NT2/D1 (cell line): ENCODE results near the gene CDH16.

Experiments used
- DNase-seq: peaks from one replicate; pipeline ENCODE4 v3.0.0-alpha.2; 2011; ENCODE audit warnings: low read depth, low spot score
- H3K27me3 ChIP-seq: 2 replicates; pipeline ENCODE4 v1.6.0; 2011; ENCODE audit warnings: mild to moderate bottlenecking; ENCODE audit not compliant: insufficient read length, insufficient read depth
- H3K36me3 ChIP-seq: 2 replicates; pipeline ENCODE4 v1.6.1; 2011; ENCODE audit warnings: mild to moderate bottlenecking, low read length, mixed read lengths; ENCODE audit not compliant: insufficient read depth, insufficient read length
- H3K4me1 ChIP-seq: 2 replicates; pipeline ENCODE4 v1.5.1; 2011; ENCODE audit not compliant: insufficient read depth, insufficient read length
- H3K4me3 ChIP-seq: 2 replicates; pipeline ENCODE4 v1.5.1; 2011; ENCODE audit warnings: low read depth; ENCODE audit not compliant: insufficient read length
- H3K9ac ChIP-seq: 2 replicates; pipeline ENCODE4 v1.6.0; 2011; ENCODE audit warnings: low read depth; ENCODE audit not compliant: insufficient read length
- H3K9me3 ChIP-seq: 2 replicates; pipeline ENCODE4 v1.5.1; 2011; ENCODE audit warnings: mild to moderate bottlenecking, low read length; ENCODE audit not compliant: insufficient read depth
- SUZ12 ChIP-seq: IDR thresholded peaks from 2 replicates; pipeline ENCODE4 v1.6.1; 2011; ENCODE audit not compliant: insufficient read length, insufficient read depth; ENCODE audit errors: extremely low read depth
- YY1 ChIP-seq: IDR thresholded peaks from 2 replicates; pipeline ENCODE4 v1.6.1; 2011; ENCODE audit not compliant: insufficient read length, insufficient read depth
- ZNF274 ChIP-seq: IDR thresholded peaks from 2 replicates; pipeline ENCODE4 v1.6.1; 2011; ENCODE audit warnings: mild to moderate bottlenecking, low read depth, low read length

The CDH16 gene

DNA sequence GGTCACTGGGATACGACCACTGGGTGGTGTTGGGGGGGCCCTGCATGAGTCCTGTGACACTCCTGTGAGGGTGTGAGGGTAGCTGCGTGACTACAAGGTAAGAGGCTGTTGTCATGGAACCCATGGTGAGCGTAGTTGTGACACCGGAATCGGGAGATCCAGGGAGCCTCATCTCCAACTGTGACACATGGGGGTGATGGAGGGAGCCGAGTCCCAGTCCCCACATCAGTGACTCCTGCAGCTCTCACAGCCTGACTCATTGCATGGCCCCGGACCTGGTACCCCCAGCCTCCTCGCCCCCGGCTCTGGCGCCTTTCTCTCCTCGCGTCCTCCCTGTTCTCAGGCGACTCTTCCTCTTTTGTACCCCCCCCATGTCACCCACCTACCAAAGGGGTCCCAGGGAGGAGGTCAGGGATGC lies 14.2 kb downstream of the CDH16 start:
- Histone ChIP-seq H3K4me1 (peaks cover 21% of the 10 kb centered on the region), H3K27me3 (no peaks in the 10 kb centered on the region)
- TF ChIP-seq SUZ12, result no peak
- TF ChIP-seq ZNF274, result no peak
- TF ChIP-seq YY1, result no peak

DNA sequence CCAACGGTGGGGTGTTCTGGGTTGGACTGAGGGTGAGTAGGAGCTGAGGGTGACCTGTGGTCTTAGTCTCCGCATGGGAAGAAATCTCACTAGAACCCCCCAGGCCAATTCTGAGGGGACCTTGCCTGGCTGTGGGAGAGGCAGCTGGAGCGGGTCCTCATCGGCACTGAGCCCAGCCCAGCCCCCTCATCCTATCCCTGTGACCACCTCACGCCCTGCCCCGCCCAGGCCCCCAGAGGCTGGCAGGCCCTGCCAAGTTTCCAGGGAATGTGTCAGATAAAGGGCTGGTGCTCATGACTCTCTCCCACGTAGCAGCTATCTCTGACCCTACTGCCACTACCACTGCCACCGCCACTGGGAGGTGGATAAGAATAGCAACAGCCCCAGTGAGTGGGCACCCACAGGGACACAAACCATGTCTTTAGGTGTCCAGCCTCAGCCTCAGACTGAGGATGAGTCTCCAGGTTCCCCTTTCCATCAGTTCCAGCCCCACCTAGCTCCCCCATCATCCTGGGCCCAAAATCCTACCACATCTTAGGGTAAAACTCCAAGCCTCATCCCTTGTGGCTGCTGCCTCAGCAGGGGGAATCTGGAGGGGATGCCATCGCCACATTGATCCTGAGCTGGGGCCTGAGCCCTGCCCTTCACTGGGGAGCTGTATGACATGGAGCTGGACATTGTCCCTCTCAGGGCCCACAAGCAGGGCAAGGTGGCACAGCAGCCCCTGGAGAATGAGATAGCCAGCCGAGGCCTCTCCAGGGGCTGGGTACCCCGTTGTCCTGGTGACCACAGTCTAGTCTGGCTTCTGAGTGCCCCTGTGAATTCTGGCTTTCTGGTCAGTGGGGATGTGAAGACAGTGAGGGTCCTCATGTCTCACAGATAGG lies 14.9 kb downstream of the CDH16 start:
- Histone ChIP-seq H3K27me3 (no peaks in the 10 kb centered on the region), H3K9ac (no peak overlapping the region), H3K9me3 (no peaks in the 10 kb centered on the region), H3K36me3 (no peaks in the 10 kb centered on the region), H3K4me1 (peaks cover 23% of the 10 kb centered on the region), H3K4me3 (no peak overlapping the region)
- TF ChIP-seq SUZ12 (no peak), ZNF274 (no peak), YY1 (no peak)
- DNase-seq, result no peak

More for the DNA sequence above, 14.2 kb downstream of the CDH16 start:
- Histone ChIP-seq H3K36me3 (no peaks in the 10 kb centered on the region), H3K4me3 (no peak overlapping the region), H3K9me3 (no peaks in the 10 kb centered on the region), H3K9ac (no peak overlapping the region)
- no peak for DNase-seq

GRCh38 chr16:66902648-66903543 lies 15.8 kb downstream of the CDH16 start:
- TF ChIP-seq ZNF274 (no peak), SUZ12 (no peak), YY1 (no peak)
- Histone ChIP-seq H3K9me3 (no peaks in the 10 kb centered on the region), H3K27me3 (no peaks in the 10 kb centered on the region), H3K4me1 (peaks cover 23% of the 10 kb centered on the region), H3K4me3 (no peak overlapping the region), H3K36me3 (no peaks in the 10 kb centered on the region), H3K9ac (no peak overlapping the region)
- no peak for DNase-seq

GRCh38 chr16:66901626-66902025 lies 17.1 kb downstream of the CDH16 start:
- Histone ChIP-seq H3K4me1 (peaks cover 23% of the 10 kb centered on the region), H3K4me3 (no peak overlapping the region), H3K36me3 (no peaks in the 10 kb centered on the region), H3K9ac (no peak overlapping the region), H3K9me3 (no peaks in the 10 kb centered on the region), H3K27me3 (no peaks in the 10 kb centered on the region)
- DNase-seq, result no peak
- TF ChIP-seq YY1 (no peak), ZNF274 (no peak), SUZ12 (no peak)

GRCh38 chr16:66900721-66901441 lies 17.8 kb downstream of the CDH16 start:
- H3K9ac ChIP-seq, result no peak overlapping the region

DNA sequence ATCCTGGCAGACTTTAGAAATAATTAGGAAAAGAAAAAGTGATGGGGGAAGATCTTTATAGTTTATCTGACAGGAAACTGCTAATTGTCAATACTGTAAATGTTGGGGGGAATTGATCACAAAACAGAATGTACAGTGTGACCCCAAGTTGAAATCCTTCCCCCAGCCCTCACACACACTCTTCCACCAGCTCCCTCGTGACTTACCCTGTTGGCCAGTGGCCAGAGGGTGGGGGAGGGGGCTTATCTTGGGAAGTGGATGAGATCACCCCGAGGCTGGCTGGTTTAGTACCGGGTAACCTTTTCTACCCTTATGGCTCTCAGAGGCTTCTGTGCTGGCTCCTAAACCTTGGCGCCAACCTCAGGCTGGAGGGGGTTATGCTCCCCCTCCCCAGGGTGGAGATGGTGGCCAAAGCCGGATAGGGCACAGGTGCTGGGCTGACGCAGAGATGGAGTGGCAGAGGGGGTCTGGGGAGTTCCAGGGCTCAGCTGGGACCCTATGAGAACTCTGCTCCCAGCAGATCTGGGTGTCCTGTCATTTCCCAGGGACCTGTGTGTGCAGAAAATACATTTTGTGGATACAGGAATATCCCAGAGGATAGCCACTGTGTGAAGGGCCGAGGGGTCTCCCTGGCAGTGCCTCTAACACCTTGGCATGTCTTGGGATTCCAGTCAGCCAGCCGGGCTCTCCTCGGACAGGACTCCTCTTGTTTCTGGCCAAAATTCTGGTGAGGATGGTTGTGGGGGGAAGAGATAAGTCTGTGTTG lies 18.6 kb downstream of the CDH16 start:
- peak overlapping the region; percentile 23 for H3K9ac ChIP-seq
- TF ChIP-seq ZNF274 (no peak), YY1 (no peak), SUZ12 (no peak)
- H3K4me1 ChIP-seq, result peaks cover 16% of the 10 kb centered on the region
- no peak overlapping the region for H3K4me3 ChIP-seq
- no peaks in the 10 kb centered on the region for H3K36me3 ChIP-seq
- DNase-seq, result peak; percentile 58
- no peaks in the 10 kb centered on the region for H3K9me3 ChIP-seq
- H3K27me3 ChIP-seq, result no peaks in the 10 kb centered on the region

More at GRCh38 chr16:66900721-66901441, 17.8 kb downstream of the CDH16 start:
- TF ChIP-seq YY1 (no peak), ZNF274 (no peak), SUZ12 (no peak)
- no peak for DNase-seq
- Histone ChIP-seq H3K36me3 (no peaks in the 10 kb centered on the region), H3K4me3 (no peak overlapping the region), H3K9me3 (no peaks in the 10 kb centered on the region), H3K4me1 (peaks cover 22% of the 10 kb centered on the region), H3K27me3 (no peaks in the 10 kb centered on the region)
